ENCODE results near the gene ALKBH4.
"Not testable (repeated sequence)": the region's sequence is repeated elsewhere in the genome, so short reads cannot be mapped to it uniquely, and the experiment has no call there.

ALKBH4 gene, protein sequence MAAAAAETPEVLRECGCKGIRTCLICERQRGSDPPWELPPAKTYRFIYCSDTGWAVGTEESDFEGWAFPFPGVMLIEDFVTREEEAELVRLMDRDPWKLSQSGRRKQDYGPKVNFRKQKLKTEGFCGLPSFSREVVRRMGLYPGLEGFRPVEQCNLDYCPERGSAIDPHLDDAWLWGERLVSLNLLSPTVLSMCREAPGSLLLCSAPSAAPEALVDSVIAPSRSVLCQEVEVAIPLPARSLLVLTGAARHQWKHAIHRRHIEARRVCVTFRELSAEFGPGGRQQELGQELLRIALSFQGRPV

DNA sequence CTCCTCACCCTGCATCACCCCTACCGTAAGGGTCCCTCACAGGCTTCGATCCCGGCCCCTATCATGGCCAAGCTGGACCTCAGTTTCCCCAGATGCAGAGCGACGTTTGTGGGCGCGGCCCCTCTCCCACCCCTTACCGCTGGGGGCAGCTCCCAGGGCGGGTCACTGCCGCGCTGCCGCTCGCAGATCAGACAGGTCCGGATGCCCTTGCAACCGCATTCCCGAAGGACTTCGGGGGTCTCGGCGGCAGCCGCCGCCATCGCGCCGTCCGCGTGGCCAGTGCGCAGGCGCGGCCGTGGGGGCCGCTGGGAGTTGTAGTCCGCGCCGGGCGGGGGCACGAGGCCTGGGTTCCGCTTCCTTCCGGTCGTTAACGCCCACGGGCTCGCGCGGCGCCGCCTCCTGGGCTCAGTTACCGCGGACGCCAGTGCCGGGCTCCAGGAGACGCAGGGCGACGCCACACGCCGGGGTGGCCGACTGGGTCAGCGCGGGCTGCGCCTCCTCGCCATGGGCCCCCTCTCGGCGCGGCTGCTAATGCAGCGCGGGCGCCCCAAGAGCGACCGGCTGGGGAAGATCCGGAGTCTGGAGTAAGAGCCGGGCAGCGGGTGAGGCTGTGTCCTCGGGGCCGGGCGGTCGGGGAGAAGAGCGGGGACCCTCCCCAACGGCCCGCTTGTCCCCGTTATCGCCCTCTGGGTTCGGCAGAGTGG is at the start of gene ALKBH4, which contains the start of gene LRWD1:
TSS of gene ALKBH4 (minus strand) at position 287 of the 704 bp plus-strand sequence. CDS start at position 260, 27 bp downstream.
TSS of gene LRWD1 (plus strand) at position 408 of the 704 bp plus-strand sequence. CDS start at position 505, 97 bp downstream.
- TF ChIP-seq CTCF (IDR thresholded peaks at IDR 0.05; ENCODE audit: low read depth, low read length), result no peak
- DNase-seq (ENCODE audit: extremely low read depth, low read depth), result peak; percentile 77

- DNase-seq (ENCODE audit: extremely low read depth, low read depth), result not testable (repeated sequence)
Measured at GRCh38 chr7:102512642-102513221, 48.1 kb upstream of the ALKBH4 start.

DNA sequence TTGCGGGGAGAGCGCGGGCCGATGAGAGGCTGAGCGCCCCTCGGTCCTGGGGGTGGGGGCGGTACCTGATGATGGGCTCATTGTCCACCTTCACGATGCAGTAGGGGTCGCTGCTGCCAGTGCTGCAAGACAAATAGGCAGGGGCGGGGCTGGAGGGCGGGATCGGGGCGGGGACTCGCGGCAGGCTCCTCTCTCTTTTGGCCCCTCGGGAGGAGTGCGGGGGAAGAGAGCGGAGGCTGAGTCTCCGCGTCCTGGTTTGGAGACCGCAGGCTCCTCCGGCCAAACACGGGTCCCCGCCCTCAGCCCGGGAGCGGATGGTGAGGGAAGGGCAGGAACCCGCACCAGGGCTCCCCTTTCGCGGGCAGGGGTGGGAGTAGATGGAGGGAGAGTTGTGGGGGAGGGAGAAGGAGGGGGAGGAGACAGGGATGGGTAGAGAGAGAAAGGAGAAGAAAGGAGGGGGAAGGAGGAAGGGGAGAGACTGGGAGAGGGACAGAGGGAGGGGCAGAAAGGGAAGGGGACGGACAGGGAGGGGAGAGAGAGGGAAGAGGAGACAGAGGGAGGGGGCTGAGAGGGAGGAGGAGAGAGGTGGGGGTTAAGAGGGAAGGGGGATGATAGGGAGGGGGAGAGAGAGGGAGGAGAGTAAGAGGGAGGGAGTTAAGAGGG is 47.3 kb upstream of the ALKBH4 start:
- not testable (repeated sequence) for DNase-seq (ENCODE audit: extremely low read depth, low read depth)

DNA sequence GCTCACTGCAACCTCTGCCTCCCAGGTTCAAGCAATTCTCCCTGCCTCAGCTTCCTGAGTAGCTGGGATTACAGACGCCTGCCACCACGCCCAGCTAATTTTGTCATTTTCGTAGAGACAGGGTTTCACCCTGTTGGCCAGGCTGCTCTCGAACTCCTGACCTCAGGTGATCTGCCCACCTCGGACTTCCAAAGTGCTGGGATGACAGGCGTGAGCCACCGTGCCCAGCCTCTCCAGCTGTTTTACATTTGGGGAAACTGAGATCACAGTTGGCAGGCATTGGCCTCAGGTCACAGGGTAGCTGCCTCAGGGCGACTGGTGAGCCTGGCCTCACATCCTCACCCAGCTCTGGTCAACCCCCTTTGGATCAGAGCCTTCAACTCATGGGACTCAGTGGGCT is 45.9 kb upstream of the ALKBH4 start:
- DNase-seq (ENCODE audit: extremely low read depth, low read depth), result not testable (repeated sequence)

DNA sequence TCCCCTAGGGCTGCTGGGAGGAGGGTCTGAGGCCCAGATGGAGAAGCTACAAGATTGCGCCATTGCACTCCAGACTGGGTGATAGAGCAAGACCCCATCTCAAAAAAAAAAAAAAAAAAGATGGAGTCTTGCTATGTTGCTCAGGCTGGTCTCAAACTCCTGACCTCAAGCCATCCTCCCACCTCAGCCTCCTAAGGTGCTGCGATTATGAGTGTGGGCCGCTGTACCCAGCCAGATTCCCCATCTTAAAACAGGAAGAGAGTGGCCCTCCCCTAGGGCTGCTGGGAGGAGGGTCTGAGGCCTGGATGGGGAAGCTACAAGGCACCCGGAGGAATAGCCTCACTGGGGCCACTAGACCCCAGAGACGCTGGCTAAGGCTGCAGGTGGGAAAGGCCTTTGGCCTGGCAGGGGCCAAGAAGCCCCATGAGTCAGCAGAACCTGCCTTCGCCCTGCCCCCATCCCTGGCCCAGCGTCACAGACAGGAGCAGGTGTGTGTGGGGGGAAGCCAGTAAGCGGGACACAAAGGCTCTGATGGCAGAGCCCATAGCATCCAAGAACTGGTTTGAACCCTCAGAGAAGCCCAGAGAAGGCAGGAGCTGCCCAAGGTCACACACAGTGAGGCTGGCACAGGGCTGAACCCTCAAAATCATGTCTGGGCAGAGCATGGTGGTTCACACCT is 42.9 kb upstream of the ALKBH4 start:
- DNase-seq (ENCODE audit: extremely low read depth, low read depth), result not testable (repeated sequence)

GRCh38 chr7:102505298-102506185 is 40.9 kb upstream of the ALKBH4 start:
- not testable (repeated sequence) for DNase-seq (ENCODE audit: extremely low read depth, low read depth)

DNA sequence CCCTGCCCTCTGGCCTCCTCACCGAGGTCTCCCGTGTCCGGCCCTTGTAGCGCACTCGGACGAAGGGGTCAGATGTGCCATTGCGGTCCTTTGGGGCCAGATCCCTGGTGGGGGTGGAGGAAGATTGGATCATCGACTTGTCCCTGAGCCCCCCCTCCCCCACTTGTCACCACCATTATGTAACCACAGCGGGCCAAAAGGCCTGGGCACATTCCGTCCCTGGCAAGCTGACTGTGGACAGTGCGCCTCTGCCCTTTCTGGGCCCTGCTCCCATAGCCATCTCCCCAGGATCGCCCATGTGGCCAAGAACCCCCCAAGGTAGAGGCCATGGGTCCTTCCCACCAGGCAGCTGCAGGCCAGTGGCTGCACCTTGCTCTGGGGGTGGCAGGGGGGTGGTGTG is 38.5 kb upstream of the ALKBH4 start:
- DNase-seq (ENCODE audit: extremely low read depth, low read depth), result not testable (repeated sequence)

- not testable (repeated sequence) for DNase-seq (ENCODE audit: extremely low read depth, low read depth)
Measured at GRCh38 chr7:102498321-102498720, 33.7 kb upstream of the ALKBH4 start.

DNA sequence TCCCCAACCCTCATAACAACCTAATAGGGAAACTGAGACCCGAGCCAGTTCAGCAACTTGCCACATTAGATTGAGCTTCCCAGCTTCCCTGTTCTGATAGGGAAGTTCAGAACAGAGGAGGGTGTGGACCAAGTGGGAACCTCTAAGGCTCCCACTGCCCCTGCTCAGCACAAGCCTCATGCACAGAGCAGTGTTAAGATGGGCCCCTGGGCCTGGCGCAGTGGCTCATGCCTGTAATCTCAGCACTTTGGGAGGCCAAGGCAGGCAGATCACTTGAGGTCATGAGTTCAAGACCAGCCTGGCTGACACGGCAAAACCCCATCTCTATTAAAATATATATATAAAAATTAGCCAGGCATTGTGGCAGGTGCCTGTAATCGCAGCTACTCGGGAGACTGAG is 32.6 kb upstream of the ALKBH4 start:
- DNase-seq (ENCODE audit: extremely low read depth, low read depth), result not testable (repeated sequence)

GRCh38 chr7:102496861-102497260 is 32.2 kb upstream of the ALKBH4 start:
- not testable (repeated sequence) for DNase-seq (ENCODE audit: extremely low read depth, low read depth)

GRCh38 chr7:102494473-102495149 is 29.9 kb upstream of the ALKBH4 start:
- DNase-seq (ENCODE audit: extremely low read depth, low read depth), result not testable (repeated sequence)

DNA sequence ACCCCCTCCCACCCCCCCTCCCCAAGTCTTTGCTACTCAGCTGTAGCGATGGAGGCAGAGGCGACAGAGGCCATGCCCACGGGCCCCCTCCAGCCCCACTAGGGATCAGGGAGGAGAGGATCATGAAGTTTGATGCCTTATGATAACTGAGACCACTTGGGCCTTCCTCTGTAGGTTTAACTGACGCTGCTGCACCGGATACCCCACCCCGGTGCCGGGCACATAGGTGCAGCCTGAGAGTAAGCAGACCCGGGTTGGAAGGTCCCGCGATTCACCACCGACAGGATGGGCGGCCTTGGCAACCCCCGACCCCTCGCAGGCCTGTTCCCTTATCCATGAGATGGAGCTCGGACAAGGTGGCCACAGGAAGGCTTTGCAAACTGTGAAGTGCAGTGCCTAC is 29.4 kb upstream of the ALKBH4 start:
- DNase-seq (ENCODE audit: extremely low read depth, low read depth), result not testable (repeated sequence)

- DNase-seq (ENCODE audit: extremely low read depth, low read depth), result not testable (repeated sequence)
Measured at GRCh38 chr7:102493220-102493935, 28.7 kb upstream of the ALKBH4 start.

DNA sequence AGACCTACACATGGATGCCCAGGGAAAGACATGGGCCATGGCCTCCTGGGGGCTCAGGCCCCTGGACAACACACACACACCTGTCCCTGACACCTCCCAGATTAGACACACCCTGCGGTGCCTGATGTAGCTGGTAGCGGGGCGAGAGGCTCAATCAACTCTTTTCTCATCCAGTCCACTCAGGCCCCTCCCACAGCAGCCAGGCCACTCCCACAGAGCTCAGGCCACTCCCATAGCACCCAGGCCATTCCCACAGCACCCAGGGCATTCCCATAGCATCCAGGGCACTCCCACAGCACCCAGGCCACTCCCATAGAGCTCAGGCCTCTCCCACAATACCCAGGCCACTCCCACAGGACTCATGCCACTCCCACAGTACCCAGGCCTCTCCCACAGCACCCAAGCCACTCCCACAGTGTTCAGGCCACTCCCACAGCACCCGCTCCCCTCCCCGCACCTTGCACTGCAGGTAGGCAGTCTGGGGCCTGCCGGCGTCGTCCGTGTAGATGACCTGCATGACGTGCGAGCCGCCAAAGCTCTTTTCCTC is 25.9 kb upstream of the ALKBH4 start:
- not testable (repeated sequence) for DNase-seq (ENCODE audit: extremely low read depth, low read depth)

GRCh38 chr7:102484317-102484716 is 19.7 kb upstream of the ALKBH4 start:
- not testable (repeated sequence) for DNase-seq (ENCODE audit: extremely low read depth, low read depth)

GRCh38 chr7:102481962-102482361 is 17.3 kb upstream of the ALKBH4 start:
- DNase-seq (ENCODE audit: extremely low read depth, low read depth), result not testable (repeated sequence)

Measured in AG09319 (cell line).